Measurements from ENCODE around the gene EFEMP2.
A peak's percentile ranks its signal among the peaks of the same experiment; 100 is the strongest.

Gene EFEMP2

GRCh38 chr11:65817835-65818680 is 54.5 kb downstream of the EFEMP2 start:
- DNase-seq = peak; percentile 88

DNA sequence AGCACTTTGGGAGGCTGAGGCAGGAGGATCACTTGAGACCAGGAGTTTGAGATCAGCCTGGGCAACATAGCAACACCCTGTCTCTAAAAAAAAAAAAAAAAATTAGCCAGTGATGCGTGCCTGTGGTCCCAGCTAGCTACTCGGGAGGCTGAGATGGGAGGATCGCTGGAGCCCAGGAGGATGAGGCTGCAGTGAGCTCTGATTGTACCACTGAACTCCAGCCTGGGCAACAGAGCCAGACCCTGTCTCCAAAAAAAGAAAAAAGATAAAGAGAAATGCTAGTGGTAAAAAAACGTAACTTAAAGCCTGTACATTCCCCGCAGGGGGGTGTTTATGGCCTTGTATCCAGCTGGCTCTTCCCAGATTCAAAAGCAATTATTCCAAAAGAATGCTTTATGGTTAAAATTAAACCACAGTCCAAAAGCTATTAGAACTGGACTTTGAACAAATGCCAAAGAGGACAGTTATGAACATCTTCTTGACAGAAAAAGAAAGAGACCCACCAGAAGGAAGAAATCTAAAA is 55.2 kb downstream of the EFEMP2 start:
- DNase-seq = no peak

- no peak for DNase-seq
These were observed 55.9 kb downstream of the EFEMP2 start for GRCh38 chr11:65816696-65817095.
